Suppressor macrophage (primary cell): ENCODE results near the gene KIAA1614.

Experiments
- DNase-seq, 4 experiments: peaks; one replicate each; pipeline ENCODE4 v3.0.0-alpha.2; 2020 to 2022

Gene KIAA1614

GRCh38 chr1:180926164-180926981, 13.7 kb downstream of the KIAA1614 start:
- peak in 3 of 4 experiments; percentile 20 to 30 (median 22) for DNase-seq

- DNase-seq = no peak
Observed at GRCh38 chr1:180927348-180927747, 14.7 kb downstream of the KIAA1614 start.

GRCh38 chr1:180927841-180928240, 15.1 kb downstream of the KIAA1614 start:
- DNase-seq = no peak

- no peak for DNase-seq
Observed at GRCh38 chr1:180928331-180929230, 15.9 kb downstream of the KIAA1614 start.

GRCh38 chr1:180929389-180929788, 16.7 kb downstream of the KIAA1614 start:
- no peak for DNase-seq

- DNase-seq = no peak
Observed at GRCh38 chr1:180930687-180931086, 18.0 kb downstream of the KIAA1614 start.

GRCh38 chr1:180931529-180931928, 18.8 kb downstream of the KIAA1614 start:
- no peak for DNase-seq

GRCh38 chr1:180932378-180932777, 19.7 kb downstream of the KIAA1614 start:
- no peak for DNase-seq

GRCh38 chr1:180933141-180933540, 20.4 kb downstream of the KIAA1614 start:
- peak in 2 of 4 experiments; percentile 14 to 18 for DNase-seq

GRCh38 chr1:180934563-180934962, 21.9 kb downstream of the KIAA1614 start:
- peak; percentile 65 to 82 (median 73) for DNase-seq

GRCh38 chr1:180935326-180936109, 22.8 kb downstream of the KIAA1614 start:
- no peak for DNase-seq

- DNase-seq = no peak
Observed at GRCh38 chr1:180936110-180937011, 23.7 kb downstream of the KIAA1614 start.

- no peak for DNase-seq
Observed at GRCh38 chr1:180937012-180937372, 24.3 kb downstream of the KIAA1614 start.

- DNase-seq = no peak
Observed at GRCh38 chr1:180937624-180938225, 25.0 kb downstream of the KIAA1614 start.

- no peak for DNase-seq
Observed at GRCh38 chr1:180939073-180939710, 26.5 kb downstream of the KIAA1614 start.

- DNase-seq = no peak
Observed at GRCh38 chr1:180939711-180940103, 27.0 kb downstream of the KIAA1614 start.

- no peak for DNase-seq
Observed at GRCh38 chr1:180940445-180940844, 27.7 kb downstream of the KIAA1614 start.

GRCh38 chr1:180941518-180942275, 29.0 kb downstream of the KIAA1614 start:
- DNase-seq = no peak

- no peak for DNase-seq
Observed at GRCh38 chr1:180945151-180945550, 32.5 kb downstream of the KIAA1614 start.

- DNase-seq = no peak
Observed at GRCh38 chr1:180945551-180945950, 32.9 kb downstream of the KIAA1614 start.
